Measurements from ENCODE around the gene ZFP36L2.

ZFP36L2 gene

DNA sequence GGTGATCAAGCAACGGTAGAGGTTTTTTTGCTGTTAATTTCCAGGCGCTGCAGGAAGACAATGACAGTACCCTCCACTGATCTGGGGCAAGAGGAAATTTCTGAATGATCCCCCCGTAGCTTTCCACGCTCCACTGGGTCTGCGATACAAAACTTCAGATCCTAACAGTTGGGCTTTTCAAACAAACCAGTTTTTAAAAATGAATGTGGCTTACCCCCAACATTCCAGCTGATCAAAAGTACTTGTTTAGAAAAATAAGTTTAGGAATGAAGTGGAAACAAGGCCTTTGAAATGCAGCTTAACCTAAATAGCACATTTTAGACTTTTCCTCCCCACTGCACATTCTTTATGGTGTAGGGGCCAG, 5.7 kb downstream of the ZFP36L2 start:
- DNase-seq (ENCODE audit: low read depth): no peak
- H3K4me3 ChIP-seq (ENCODE audit: low read depth, low read length): no peak overlapping the region; the same call in 1 of the 2 replicates
- TF ChIP-seq, protein P1, sequence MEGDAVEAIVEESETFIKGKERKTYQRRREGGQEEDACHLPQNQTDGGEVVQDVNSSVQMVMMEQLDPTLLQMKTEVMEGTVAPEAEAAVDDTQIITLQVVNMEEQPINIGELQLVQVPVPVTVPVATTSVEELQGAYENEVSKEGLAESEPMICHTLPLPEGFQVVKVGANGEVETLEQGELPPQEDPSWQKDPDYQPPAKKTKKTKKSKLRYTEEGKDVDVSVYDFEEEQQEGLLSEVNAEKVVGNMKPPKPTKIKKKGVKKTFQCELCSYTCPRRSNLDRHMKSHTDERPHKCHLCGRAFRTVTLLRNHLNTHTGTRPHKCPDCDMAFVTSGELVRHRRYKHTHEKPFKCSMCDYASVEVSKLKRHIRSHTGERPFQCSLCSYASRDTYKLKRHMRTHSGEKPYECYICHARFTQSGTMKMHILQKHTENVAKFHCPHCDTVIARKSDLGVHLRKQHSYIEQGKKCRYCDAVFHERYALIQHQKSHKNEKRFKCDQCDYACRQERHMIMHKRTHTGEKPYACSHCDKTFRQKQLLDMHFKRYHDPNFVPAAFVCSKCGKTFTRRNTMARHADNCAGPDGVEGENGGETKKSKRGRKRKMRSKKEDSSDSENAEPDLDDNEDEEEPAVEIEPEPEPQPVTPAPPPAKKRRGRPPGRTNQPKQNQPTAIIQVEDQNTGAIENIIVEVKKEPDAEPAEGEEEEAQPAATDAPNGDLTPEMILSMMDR (IDR thresholded peaks at IDR 0.05; ENCODE audit: control insufficient read depth, extremely low read depth, insufficient read depth): no peak

DNA sequence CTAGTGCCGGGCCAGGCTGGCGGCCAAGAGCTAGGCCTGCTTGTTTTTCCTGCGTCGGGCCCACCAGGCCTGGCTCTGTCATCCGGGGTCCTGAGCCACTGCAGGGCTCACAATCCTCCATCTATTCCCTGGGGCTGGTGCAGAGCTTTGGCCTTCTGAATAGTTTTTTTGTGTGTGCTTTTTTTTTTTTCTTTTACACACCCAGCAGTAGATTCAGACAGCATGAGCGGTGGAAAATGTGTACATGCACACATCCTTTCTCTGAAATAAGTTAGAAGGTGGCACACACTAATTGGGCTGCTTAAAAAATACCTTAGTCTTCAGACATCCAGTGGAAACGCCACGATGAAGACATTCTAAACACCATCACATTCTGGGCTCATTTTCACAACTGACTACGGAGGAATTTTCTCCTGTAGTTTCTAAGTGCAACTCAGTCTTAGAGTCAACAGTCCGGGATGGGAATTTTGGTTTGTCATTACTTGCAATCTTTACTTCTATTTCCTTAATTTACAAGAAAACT, 6.1 kb downstream of the ZFP36L2 start:
- TF ChIP-seq, protein P1 (IDR thresholded peaks at IDR 0.05; ENCODE audit: control insufficient read depth, extremely low read depth, insufficient read depth): no peak
- no peak for DNase-seq (ENCODE audit: low read depth)
- H3K4me3 ChIP-seq (ENCODE audit: low read depth, low read length): peak overlapping the region; percentile 52

DNA sequence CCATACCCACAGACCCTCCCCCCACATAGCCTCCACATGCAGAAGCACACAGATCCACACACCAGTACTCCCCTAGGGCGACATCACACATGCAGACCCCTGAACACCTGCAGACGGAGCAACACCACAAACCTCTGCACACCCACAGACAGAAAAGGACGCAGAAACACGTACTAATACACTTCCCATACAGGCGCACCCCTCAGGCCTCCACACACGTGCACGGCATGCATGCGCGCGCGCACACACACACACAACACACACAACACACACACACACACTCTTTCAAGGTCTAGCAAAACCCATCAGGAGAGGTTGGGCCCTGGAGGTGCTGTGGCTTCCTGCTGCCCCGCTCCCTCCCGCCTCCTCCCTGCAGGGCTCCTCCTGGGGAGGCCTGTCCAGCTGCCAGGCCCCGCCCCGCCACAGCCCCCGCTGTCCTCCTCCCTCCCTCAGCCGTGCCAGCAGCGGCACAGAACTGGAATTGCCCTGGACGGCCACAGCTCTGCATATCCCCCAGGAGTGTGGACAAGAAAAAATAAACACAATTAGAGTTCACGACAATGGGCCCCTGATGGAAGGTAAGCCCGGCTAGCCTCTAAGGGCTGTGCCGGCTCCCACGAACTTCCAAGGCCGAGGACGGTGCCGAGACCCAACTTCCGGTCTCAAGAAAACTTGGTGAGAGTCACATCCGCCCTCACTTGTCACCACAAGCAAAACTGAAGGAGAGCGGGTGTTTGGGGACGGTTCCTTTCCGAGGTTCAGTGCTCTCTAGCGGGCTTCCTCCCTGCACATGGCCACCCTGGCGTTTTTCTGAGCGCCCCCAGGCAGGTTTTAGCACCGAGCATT, 6.8 kb downstream of the ZFP36L2 start:
- TF ChIP-seq, protein P1 (IDR thresholded peaks at IDR 0.05; ENCODE audit: control insufficient read depth, extremely low read depth, insufficient read depth): no peak
- peak; percentile 39 for DNase-seq (ENCODE audit: low read depth)
- H3K4me3 ChIP-seq (ENCODE audit: low read depth, low read length): peak overlapping the region; percentile 52

DNA sequence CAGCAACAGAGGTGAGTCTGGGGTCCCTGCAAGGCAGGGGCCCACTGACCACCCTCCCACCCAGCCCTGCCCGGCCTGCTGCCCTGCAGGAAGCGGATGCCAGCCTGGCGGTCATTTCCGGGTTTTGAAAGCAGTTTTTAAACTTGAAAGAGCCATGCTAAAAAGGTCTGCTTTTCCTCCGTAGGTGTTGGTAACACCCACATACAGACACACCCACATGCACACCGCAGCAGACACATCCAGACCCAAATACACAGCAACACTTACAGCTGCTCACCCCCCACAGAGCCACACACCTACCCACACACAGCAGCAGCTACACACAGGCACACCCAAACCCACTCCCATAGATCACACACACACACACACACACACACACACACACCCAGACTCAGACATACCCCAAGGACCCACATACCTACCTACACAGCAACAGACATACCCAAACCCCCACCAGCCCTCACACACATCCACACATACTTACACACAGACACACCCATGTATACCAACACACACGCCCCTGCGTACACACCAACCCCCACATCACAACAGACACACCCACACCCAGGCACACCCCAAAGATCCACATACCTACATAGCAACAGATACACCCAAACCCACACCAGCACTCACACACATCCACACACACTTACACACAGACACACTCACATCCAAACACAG, 7.6 kb downstream of the ZFP36L2 start:
- H3K4me3 ChIP-seq (ENCODE audit: low read depth, low read length): peak overlapping the region; percentile 52
- no peak for DNase-seq (ENCODE audit: low read depth)
- TF ChIP-seq, protein P1 (IDR thresholded peaks at IDR 0.05; ENCODE audit: control insufficient read depth, extremely low read depth, insufficient read depth): no peak

DNA sequence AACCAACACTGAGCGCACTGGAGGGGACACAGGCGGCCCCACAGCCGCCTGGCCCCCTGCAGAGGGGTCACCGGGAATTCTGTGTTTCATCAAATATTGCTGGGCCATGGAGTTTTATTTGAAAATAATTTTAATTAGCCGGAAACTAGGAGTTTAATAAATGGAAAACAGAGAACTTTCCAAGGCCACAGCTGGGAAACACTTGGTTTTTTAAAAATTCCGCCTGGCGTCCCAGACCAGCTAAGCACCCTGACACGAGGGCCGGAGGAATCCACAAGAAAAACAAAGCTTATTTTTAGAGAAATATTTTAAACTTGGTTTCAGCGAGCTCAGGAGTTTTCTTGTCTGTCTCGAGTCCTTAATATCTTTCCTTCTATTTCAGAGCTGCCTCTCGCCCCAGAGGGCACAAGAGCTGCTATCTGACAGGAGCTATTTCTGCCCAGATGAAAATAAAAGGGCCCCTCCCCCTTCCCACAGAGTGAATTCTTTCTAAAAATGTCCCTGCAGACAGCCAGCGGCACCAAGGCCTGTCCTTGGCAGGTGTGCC, 8.2 kb downstream of the ZFP36L2 start:
- H3K4me3 ChIP-seq (ENCODE audit: low read depth, low read length): no peak overlapping the region
- no peak for DNase-seq (ENCODE audit: low read depth)
- TF ChIP-seq, protein P1 (IDR thresholded peaks at IDR 0.05; ENCODE audit: control insufficient read depth, extremely low read depth, insufficient read depth): no peak

DNA sequence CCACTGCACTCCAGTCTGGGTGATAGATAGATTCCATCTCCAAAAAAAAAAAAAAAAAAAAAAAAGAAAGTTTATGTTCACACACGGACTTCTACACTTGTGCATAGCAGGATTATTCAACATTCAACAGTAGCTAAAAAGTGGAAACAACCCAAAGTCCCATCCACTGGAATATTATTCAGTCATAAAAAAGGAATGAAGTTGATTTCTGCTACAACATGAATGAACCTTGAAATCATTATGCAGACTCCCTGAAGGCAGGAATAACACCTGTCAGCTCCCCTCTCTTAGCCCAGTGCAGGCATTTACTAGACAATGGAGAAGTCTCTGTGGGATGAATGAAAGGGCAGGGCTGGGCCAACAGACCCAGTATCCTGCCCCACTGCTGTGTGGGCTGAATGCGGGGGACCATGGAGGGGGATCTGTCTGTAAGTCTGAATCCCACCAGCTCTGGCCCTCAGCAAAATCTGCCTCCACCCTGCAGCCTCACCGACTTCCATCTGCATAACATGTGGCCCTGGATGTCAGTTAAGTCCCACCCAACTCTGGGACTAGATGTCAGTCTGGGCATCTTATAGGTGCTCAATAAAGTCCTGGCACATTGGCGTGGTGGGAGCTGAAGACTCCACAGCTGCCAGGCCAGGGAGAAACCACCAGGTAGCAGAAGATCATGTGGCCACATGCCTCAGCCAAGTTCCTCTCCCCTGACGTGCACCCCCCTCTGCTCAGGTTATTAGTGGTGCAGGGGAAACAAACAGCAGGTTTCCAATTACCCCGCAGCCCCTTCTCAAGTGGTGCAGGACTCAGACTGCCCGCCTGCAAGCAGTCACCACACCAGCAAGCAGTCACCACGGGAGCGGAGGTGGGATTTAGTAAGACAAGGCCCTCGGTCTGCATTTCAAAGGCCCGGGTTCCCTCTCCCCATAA, 8.9 kb downstream of the ZFP36L2 start:
- DNase-seq (ENCODE audit: low read depth): no peak
- H3K4me3 ChIP-seq (ENCODE audit: low read depth, low read length): no peak overlapping the region
- TF ChIP-seq, protein P1 (IDR thresholded peaks at IDR 0.05; ENCODE audit: control insufficient read depth, extremely low read depth, insufficient read depth): no peak

Data from LNCaP clone FGC (cell line).